Stimulated activated CD4-positive, alpha-beta T cell treated with anti-CD3 and anti-CD28 coated beads, Interleukin-4, amount 100 ng/mL, for 4 hours (primary cell): Measurements from ENCODE around the gene ADD2.
"Not testable (repeated sequence)": the region's sequence is repeated elsewhere in the genome, so short reads cannot be mapped to it uniquely, and the experiment has no call there.

Experiments
- DNase-seq, 2 experiments: peaks; one replicate each; pipeline ENCODE4 v3.0.0-alpha.2; 2020

Gene ADD2

GRCh38 chr2:70630761-70631160, 137.2 kb downstream of the ADD2 start:
- no peak for DNase-seq

GRCh38 chr2:70627211-70627898, 140.6 kb downstream of the ADD2 start:
- DNase-seq, result no peak

- DNase-seq, result no peak
Measured at GRCh38 chr2:70626254-70626990, 141.6 kb downstream of the ADD2 start.

GRCh38 chr2:70621536-70621935, 146.5 kb downstream of the ADD2 start:
- DNase-seq, result not testable (repeated sequence)

- DNase-seq, result no peak
Measured at GRCh38 chr2:70620020-70620419, 148.0 kb downstream of the ADD2 start.

- DNase-seq, result no peak
Measured at GRCh38 chr2:70619167-70619566, 148.8 kb downstream of the ADD2 start.

- DNase-seq, result no peak
Measured at GRCh38 chr2:70616168-70616694, 151.8 kb downstream of the ADD2 start.

- DNase-seq, result no peak
Measured at GRCh38 chr2:70615222-70615621, 152.8 kb downstream of the ADD2 start.

GRCh38 chr2:70613521-70613920, 154.5 kb downstream of the ADD2 start:
- DNase-seq, result no peak

- DNase-seq, result no peak
Measured at GRCh38 chr2:70612574-70612973, 155.4 kb downstream of the ADD2 start.

- no peak for DNase-seq
Measured at GRCh38 chr2:70608373-70608772, 159.6 kb downstream of the ADD2 start.

GRCh38 chr2:70607121-70607561, 160.9 kb downstream of the ADD2 start:
- DNase-seq, result no peak
